NCI-H748 (cell line): ENCODE measurements around the gene CCDC18.
A peak's percentile ranks its signal among the peaks of the same experiment; 100 is the strongest.
"Not testable (repeated sequence)": the region's sequence is repeated elsewhere in the genome, so short reads cannot be mapped to it uniquely, and the experiment has no call there.

Experiments used
- DNase-seq: peaks from one replicate; lab custom pipeline; 2025; ENCODE audit not compliant: unreplicated experiment; lab: John Stamatoyannopoulos, UW

Gene CCDC18, protein sequence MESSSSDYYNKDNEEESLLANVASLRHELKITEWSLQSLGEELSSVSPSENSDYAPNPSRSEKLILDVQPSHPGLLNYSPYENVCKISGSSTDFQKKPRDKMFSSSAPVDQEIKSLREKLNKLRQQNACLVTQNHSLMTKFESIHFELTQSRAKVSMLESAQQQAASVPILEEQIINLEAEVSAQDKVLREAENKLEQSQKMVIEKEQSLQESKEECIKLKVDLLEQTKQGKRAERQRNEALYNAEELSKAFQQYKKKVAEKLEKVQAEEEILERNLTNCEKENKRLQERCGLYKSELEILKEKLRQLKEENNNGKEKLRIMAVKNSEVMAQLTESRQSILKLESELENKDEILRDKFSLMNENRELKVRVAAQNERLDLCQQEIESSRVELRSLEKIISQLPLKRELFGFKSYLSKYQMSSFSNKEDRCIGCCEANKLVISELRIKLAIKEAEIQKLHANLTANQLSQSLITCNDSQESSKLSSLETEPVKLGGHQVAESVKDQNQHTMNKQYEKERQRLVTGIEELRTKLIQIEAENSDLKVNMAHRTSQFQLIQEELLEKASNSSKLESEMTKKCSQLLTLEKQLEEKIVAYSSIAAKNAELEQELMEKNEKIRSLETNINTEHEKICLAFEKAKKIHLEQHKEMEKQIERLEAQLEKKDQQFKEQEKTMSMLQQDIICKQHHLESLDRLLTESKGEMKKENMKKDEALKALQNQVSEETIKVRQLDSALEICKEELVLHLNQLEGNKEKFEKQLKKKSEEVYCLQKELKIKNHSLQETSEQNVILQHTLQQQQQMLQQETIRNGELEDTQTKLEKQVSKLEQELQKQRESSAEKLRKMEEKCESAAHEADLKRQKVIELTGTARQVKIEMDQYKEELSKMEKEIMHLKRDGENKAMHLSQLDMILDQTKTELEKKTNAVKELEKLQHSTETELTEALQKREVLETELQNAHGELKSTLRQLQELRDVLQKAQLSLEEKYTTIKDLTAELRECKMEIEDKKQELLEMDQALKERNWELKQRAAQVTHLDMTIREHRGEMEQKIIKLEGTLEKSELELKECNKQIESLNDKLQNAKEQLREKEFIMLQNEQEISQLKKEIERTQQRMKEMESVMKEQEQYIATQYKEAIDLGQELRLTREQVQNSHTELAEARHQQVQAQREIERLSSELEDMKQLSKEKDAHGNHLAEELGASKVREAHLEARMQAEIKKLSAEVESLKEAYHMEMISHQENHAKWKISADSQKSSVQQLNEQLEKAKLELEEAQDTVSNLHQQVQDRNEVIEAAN (N-terminal part only)

DNA sequence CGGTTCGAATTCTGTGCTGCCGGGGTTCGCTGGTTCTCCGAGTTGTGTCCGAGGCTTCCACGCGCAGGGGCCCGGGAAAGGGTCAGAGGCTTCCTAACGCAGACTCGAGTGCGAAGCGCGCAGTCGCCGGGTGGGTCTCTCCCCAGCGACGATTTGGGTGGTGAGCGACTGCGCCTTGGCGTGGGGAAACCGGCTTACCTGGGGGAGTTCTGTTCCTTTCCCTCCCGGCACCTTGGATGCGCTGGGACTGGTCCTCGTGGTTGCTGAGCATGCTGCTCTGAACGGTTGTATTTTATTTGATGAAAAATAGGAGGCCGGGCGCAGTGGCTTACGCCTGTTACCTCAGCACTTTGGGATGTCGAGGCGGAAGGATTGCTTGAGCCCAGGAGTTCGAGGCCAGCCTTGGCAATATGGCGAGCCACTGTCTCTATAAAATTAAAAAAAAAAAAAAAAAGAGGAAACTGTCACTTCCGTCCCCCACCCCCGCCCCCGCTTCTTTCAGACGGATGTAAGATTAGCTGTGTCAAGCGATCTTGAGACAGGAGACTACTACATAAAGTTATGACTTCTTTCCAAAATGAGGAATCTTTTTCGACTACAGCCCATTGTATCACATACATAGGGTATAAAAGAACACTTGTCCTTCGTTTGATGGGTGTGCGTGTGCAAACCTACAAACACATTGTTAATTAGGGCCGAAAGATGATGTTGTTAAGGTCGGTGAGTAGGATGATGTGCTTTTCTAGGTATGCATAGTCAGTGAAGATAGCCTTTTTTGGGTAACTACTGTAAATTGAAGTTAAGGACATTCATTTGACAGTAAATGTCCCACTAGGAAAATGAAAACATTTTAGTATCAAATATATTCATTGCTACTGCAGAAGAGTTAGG lies at the start of gene CCDC18:
TSS of gene CCDC18 (plus strand) at position 2 of the 891 bp plus-strand sequence. CDS start 2,638 bp downstream, outside the sequence.
- peak; percentile 76 for DNase-seq

DNA sequence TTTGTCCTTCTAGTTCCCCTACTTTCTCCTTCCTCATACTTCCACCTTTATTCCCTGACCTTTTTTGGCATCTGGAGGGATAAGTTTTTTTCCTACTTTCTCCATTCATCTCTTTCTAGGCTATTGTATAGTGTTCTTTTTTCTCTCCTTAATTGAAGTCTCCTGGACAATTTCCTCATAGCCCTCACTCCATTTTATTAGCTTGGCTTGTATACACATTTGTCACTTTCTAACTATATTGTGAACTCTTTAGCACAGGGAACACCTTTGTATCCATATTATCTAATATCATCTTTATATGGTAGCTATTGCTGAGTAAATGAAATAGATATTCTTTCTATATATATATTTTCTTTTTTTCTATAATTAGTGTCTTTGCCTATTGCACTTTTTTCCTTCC lies 47.9 kb upstream of the CCDC18 start:
- DNase-seq = no peak

DNA sequence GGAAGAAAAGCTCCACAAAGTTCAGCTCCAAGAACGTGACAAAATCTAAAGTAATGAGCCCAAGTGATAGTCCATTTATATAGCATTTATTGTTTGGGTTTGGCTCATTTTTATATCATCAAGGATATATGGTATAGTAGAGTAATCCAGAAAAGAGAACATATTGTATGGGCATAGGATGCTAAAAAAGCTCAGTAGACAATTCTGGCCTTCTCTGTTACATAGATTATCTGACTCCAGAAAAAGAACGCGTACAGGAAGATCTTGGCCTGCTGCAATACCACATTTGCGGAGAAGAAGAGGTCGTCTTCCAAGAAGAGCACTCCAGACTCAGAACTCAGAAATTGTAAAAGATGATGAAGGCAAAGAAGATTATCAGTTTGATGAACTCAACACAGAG lies 44.1 kb upstream of the CCDC18 start:
- DNase-seq = no peak

DNA sequence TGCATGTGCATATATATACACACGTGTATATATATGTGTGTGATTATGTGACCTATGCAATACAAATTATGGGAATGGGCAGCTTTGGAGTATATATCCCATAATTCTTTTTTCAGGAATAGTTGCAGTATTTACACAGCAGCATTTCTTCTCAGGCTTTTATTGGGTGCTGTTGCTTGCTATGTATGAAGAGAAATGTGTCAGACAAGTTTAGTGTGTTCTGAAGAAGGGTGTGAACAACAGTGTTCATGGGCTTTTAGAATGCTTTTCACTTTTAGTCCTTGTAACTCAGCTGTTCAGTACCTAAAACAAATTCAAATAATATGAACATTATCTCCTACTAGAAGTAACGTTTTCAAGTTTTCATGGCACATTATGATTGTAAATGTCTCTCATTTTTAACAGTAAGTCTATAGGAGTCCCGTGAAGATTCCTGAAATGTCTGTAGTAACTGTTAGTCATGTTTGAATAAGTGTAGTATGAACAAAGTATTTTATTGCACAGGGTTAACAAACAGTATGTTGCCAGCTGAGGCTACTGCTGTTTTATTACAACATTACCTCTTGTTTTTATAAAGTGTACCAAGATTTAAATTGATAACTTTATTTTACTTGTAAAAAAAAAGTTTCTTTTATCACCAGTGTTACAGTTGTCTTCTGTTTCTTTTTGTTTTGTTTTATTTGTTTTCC lies 42.8 kb upstream of the CCDC18 start:
- no peak for DNase-seq

DNA sequence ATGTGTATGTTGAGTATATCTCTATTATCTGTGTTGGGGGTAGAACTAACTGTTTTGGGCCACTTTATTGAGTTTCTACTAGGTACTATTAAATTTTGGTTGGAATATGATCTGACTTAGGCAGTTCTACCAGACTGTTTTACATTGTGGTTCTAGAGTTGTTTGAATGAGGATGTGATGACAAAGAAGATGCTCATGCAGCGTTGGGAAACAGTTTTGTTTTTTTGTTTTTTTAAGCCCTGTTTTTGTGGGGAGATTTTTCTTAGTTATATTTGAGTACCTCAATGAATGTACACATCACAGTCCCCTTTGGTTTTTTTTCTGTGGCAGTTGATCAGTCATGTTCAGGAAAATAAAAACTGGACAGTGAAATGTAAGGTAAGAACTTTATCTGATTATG lies 40.4 kb upstream of the CCDC18 start:
- no peak for DNase-seq

DNA sequence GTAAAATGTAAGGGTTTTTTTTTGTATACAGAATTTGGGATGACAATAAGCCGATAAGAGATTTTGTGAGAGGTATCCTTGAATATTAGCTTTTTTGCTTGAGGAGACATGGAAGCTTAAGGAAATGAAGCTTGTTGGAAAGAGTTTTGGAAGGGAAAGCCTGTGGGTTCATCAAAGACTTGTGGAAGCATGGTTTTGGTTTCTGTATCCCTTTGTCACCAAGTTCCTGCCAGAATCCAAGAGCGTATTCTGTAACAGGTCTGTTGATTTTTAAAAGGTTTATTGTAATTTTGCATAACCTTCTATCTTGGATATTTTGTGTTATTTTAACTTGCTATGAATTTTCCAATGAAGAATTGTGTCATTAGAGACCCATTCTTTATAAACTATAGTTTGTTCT lies 38.4 kb upstream of the CCDC18 start:
- no peak for DNase-seq

DNA sequence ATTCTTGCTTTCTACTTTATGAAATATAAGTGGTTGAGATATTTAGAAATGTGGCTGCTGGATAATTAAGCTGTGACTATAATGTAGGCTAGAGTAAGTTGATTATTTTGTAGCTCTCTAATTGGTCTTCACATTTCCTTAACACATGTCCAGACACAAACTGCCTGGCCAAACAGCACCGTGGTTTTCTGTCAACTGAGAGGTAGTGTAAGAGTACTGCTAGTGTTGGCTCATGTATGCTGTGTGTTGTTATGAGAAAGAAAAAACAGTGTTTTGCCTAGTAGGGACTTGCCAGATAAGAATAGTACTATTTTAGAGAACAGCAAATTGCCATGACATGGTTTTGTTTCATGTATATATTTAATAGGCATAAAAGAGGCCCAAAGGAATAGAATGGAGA lies 37.4 kb upstream of the CCDC18 start:
- DNase-seq = no peak

DNA sequence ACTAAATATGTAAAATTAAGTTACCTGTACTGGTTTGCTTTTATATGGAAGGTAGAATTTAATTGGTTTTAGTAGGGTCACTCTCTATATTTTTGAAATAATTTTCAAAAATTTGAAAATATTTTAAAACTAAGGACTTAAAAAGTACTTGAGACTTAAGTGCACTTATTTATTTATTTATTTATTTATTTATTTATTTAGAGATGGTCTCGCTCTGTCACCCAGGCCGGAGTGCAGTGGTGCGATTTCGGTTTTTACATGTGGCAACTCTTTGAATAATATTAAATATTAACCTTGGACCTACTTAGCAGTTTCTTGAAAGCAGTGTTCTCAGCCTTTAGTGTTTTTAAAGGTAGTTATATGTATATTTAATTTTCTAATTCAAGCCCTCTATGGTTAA lies 36.8 kb upstream of the CCDC18 start:
- no peak for DNase-seq

DNA sequence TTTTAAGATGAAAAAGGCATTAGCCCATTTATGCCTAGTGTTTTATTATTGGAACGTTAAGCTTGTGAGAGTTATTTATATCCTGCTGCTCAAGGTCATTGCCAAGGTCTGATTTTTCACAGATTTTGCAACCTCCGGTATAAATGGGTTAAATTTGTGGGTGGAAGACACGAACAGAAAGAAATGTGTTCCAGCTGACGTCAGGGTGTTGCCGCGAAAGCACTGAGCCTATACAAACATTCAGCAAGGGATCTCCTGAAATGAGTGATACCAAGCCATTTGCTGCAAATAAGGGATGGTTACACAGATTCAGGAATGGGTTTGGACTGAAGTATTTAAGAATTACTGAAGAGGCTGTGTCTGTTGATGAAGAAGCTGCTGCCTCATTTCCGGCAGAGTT lies 32.5 kb upstream of the CCDC18 start:
- no peak for DNase-seq

DNA sequence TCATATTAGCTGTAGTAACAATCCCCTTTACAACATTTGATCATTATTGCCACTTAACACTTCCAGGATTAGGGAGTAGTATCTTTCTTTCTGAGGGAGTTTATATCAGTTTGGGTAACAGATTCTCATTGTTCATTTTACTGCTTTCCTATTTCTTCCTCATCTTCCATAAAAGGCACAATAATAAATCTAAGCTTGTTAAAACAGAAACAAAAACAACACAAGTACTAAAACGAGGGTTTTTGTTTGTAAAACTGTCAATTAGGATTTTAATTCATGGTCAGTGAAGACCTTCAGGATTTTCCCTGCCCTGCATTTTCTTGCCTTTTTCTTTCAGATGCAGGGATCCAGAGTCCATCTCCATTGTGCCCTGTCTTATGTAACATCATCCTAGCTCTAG lies 29.8 kb upstream of the CCDC18 start:
- no peak for DNase-seq

DNA sequence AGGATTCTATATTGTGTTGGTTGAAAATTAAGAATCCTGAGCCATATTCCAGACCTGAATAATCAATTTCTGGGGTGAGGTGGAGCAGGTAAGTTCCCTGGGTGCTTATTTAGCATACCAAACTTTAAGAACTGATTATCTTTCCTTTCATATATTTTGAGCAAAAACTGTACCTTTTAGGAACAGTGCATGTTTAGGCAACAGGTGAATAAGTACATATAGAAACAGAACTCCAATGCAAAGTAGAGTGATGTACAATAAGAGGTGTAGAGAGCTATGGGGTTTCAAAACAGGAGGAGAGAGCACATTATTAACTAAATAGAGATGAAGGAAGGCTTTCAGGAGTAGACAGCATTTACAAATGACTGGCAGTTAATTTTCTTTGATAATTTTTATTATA lies 29.1 kb upstream of the CCDC18 start:
- no peak for DNase-seq

DNA sequence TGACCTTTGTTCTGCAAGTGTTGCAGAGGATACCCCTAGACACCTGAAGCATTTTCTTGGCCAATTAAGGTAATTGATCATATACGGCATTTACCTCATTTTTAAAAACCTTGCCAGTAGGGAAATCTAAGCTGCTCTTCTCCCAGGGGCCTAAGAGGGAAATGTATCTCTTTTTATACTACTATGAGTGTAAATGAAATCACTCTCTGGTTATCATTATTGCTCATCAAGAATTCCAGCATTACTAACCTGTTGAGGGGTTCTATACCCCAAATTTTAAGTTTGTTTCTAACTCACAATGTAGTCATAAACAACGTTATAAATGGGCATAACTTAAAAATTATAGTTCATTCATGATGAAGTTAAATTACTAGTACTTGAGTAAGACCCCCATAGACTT lies 27.7 kb upstream of the CCDC18 start:
- no peak for DNase-seq

DNA sequence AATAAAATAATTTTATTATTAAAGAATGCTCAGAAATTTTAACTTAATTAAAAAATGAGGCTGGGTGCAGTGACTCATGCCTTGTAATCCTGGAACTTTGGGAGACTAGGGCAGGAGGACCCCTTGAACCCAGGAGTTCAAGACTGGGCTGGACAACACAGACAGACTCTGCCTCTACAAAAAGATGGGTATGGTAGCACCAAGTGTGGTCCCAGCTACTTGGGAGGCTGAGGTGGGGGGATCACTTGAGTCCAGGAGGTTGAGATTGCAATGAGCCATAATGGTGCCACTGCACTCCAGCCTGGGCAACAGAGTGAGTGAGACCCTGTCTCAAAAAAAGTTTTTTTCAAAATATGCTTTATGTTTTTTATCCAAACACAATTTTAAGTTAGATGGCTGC lies 25.6 kb upstream of the CCDC18 start:
- no peak for DNase-seq

DNA sequence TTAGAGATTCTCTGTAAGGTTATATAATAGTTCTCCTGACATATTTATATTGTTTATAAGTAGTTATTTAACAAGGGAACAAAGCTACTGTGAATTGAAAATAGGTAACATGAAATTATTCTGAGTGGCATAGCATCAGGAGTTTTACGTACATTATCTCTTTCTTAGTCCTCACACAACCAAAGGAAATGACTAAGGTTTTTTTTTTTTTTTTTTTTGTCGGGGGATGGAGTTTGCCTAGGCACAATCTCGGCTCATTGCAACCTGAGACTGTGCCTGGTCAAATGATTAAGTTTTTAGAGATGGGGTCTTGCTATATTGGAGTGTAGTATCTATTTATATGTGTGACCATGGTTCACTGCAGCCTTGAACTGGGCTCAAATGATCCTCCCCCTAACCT lies 25.2 kb upstream of the CCDC18 start:
- no peak for DNase-seq

DNA sequence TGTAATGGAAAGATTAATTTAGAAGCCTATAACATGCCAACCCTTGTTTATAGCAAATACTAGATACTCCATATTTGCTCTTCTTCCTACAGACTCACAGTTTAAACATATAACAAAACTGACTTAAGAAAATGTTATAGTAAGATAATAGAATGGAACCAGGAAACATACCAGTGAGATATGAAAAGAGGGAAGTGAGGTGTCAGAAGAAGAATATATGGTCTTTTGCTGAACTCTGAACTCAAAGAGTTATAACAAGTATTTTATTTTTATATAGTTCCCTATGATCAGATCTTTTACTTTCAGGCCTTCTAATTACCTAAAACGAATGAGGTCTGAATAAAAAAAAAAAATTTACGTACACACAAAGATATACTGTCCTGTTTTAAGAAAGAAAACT lies 21.2 kb upstream of the CCDC18 start:
- DNase-seq = no peak

DNA sequence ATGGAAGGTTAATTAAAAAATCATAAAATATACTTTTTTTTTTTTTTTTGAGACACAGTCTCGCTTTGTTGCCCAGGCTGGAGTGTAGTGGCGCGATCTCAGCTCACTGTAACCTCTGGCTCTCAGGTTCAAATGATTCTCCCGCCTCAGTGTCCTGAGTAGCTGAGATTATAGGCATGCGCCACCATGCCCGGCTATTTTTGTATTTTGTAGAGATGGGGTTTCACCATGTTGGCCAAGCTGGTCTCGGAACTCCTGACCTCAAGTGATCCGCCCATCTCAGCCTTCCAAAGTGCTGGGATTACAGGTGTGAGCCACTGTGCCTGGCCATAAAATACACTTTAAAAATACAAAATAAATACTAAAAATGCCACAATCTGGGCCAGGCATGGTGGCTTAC lies 17.2 kb upstream of the CCDC18 start:
- not testable (repeated sequence) for DNase-seq

DNA sequence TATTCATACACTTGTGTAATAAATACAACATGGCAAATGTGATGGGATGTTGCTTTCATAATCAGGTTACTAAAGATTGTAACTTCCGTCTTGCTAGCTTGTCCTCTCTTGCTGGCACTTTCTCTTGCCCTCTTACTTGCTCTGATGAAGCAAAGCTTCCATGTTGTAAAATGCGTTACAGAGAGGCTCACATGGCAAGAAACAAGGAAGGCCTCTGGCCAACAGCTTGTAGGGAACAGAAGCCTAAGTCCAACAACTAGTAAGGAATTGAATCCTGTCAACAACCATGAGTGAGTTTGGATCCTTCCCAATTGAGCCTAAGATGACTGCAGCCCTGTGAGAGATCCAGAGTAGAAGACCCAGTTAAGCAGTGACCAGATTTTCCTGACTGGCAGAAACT lies 15.7 kb upstream of the CCDC18 start:
- no peak for DNase-seq

DNA sequence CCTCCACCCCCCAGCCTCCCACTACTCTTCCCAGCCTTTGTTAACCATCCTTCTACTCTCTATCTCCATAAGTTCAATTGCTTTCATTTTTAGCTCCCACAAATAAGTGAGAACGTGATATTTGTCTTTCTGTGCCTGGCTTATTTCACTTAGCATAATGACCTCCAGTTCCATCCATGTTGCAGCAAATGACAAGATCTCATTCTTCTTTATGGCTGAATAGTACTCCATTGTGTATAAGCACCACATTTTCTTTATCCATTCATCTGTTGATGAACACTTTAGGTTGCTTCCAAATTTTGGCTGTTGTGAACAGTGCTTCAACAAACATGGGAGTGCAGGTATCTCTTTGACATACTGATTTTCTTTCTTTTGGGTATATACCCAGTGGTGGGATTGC lies 14.6 kb upstream of the CCDC18 start:
- DNase-seq = not testable (repeated sequence)

DNA sequence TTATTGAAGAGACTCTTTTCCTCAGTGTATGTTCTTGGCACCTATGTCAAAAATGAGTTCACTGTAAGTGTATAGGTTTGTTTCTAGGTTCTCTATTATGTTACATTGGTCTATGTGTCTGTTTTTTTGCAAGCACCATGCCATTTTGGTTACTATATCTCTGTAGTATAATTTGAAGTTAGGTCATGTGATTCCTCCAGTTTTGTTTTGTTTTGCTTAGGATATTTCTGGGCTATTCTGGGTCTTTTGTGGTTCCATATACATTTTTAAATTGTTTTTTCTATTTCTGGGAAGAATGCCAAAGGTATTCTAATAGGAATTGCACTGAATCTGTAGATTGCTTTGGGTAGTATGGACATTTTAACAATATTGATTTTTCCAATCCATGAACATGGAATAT lies 13.5 kb upstream of the CCDC18 start:
- no peak for DNase-seq
